ENCODE measurements around the gene CAMK4.

CAMK4 gene

DNA sequence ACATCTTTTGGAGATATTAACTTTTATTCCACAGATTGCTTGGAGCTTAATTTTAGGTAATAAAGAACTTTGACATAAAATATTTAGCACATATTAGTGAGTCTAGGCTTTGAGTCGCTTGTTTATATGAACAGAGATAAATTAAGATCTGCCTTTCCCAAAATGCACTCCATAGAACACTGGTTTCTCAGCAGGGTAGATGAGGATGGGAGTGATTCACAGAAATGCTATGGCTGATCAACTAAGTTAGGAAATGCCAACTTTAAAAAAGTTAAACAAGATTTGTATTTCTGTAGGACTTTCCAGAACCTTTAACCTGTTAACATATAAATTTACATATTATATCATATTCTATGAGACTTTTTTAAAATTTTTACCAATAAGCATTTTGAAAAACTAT lies 222.9 kb downstream of the CAMK4 start:
- no peak for DNase-seq

DNA sequence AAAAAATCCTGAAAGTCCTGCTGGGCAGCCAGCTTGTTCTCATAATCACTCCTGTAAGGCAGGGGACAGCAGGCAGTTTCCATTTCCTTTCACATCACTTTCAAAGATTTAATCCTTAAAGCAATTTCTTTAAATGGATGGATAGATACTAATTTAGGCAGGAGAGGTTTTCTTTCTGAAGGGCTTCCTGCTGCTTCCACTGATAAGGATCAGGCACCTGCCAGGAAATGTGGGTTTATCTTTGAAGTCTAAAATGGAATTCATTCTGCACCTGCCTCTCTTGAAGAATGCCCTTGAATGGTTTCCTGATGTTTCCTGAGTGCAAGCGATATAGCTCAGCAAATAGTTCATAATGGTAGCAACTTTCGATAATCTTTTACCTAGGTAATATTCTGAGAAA lies 223.6 kb downstream of the CAMK4 start:
- no peak for DNase-seq

DNA sequence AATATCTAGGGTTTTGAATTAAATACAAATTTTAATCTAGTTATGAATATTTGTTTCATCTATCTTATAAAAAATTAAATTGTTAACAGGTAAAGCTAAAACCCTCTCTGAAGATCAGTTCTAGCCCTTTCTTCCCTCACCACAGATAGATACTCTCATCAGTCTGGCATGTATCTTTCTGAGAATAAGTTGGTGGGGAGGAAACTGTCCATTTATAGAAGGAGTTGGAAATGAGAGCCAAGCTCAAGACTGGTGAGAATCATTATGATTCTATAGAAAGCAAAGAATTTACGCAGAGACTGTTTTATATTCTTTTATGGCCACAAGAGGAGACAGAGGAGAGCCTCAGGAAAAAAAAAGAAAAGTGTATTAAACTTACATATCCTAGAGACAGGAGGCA lies 229.1 kb downstream of the CAMK4 start:
- no peak for DNase-seq

DNA sequence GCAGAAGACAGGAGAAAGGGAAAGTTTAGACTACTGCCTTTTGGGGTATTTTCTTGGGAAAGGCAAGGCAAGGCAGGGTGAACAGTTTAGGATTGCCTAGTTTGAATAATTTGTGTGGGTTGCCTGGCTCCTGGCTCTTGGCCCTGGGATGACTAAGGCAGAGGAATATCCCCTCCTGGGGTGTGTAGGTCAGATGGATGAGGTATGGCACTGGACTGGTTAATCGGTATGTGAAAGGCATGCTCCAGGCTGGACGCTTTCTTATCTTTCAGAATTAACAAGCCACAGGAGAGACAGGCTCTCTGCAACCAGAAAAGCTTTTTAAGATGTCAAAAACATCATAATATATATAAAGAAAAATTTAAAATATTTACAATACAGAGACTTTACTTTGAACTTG lies 229.6 kb downstream of the CAMK4 start:
- DNase-seq, result no peak

DNA sequence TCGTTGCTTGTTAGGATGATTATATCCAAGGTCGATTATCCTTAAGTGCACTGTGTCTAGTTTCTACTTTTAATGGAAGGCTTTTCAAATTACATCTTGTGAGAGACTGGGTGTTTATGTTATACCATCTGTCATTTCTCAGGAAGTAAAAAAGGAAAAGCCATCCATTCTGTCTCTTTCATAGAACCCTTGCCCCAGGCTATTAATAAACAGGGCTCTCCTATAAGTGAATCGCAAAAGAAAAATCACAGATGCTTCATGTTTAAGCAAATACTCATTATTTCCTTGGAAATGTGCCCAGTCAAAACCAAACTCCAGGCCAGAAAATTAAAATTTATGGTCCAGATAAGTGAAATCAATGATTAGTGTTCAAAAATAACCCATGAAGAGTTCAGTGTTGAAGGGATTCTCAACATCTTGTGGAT lies 230.0 kb downstream of the CAMK4 start:
- DNase-seq, result no peak

DNA sequence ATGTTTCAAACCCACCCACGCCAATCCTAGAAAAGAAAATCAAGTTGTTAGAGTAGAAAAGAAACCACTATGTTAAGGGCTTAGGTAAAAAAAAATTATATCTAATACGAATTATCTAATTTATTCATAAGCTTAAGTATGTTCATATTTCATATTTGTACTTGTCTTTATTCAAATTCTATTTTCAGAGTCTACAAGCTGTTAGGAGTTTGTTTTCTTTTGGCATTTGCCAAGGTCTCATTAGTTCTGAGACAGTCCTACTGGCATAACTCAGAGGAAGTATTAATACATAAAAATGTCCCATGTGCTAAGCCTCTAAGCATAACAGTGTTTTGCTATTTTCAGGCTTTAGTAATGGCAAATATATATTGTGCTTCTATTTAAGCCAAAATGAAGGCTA lies 230.6 kb downstream of the CAMK4 start:
- DNase-seq, result no peak

DNA sequence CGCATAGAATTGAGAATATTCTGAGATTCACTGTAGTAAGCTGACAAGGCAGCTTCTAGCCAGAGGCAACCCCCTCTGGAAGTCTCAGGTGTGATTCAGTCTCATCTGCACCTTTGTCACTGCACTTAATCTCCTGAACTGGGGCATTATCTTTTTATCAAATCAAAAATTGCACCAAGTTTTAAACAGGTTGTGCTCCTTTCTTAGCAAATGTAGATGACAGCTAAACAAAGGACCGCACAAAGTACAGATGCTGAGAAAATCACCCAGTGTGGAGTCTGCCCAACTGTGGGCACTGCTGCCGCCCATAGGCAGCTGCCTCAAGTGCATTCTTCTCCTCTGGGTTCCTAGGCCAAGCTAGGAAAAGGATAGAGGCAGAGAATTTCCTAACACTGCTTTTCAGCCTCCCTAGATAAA lies 237.1 kb downstream of the CAMK4 start:
- no peak for DNase-seq

DNA sequence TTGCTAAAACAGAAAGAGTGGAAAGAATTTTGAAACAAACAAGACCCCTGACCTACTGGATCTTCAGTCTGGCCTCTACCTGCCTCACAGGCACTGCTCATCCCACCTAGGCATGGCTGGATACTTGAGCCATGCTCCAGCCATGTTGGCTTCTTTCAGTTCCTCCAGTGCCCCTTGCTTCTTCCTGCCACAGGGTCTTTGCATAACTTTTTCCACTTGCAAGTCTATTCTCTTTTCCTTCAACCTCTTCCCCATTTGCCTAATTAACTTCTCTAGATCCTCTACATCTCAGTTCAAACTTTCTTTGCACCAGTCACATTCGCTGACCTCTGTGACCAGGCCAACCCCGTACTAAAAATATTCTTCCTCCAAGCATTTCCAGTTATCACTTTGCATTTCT lies 237.8 kb downstream of the CAMK4 start:
- no peak for DNase-seq

DNA sequence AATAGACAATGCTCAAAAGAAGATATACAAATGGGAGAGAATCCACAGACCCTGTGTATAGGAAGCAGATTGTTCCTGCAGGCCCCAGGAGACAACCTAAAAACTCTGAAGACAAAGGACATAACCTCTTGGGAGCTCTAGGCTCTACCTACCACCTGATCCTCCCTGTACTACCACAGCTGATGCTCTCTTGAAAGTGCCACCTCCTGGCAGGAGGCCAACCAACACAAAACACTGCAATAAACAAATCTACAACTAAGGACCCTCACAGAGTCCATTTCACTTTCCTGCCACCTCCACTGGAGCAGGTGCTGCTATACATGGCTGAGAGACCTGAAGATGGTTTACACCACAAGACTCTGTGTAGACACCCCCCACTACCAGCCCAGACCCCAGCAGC lies 239.1 kb downstream of the CAMK4 start:
- DNase-seq, result no peak

DNA sequence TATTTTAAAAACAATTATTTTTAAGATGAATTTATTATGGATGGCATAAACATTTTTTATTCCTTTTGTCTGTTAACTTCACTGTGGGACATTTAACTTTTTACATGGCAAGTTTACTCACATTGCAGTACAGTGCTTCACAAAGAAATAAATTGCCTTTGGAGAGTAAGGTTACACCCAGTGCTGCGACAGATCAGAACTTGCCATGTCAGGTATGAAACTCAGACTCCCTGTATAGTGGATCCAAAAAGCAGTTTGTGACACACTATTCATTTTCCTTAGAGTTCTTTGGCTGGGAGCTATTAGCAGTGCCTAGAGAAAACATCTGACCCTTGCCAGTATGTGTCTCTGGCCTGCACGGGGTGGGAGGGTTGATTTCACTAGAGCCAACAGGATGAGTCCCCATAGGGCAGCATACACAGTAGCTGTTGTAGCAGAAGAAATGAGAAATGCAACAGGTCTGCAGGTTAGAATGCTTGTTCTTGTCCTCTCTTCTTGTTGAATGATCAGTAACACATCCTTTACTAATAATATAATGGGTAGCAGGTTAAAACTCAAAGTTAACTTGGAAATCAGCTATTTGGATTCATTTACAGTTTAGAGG lies 245.2 kb downstream of the CAMK4 start:
- DNase-seq, result no peak

DNA sequence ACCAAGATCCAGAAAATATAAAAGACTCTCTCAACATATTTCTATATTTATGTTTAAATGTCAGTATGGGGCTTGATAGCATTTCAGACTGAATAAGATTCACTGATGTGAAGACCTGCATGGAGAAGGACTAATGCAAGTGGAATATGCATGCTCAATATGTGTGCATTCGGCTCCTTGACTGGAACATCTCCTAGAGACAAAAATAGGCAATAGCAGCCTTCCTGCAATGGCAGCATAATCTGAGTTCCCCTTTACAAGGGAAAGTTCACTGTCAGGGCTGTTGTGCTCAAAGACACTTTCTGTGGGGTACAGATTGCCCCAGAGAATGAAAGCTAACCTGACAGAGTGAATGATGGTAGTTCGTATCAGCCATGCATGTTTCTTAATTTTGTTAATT lies 245.7 kb downstream of the CAMK4 start:
- no peak for DNase-seq

DNA sequence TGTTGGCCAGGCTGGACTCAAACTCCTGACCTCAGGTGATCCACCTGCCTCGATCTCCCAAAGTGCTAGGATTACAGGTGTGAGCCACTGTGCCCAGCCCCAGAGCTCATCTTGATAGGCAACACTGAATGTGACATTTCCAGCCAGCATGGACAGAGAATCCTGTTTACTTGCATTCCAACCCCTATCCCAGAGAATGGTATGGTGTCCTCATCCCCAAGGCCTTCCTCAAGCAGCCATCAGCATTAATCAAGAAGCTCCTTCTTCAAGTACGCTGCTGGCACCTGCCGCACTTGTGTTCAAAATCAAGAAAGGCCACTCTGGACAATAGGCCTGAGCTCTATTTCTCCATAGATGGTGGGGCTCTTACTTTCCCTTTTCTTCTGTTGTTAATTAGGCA lies 247.9 kb downstream of the CAMK4 start:
- DNase-seq, result no peak

DNA sequence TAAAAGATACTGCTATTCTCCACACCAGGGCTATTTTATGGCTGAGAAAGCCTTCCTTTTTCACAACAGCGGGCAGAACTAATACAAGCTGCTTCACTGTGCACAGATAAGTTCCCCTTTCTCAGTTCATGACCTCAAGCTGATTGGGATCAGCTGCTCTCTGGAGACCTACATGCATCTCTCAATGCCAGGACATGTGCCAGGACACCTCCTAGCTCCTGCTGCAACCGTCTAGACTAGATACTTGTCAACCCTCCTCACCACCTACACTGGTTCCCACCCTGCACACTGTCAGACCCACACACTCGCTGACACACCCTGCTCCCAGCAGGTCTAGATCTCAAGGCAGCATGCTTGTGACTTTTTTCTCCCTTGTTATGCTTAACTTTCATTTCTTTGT lies 248.4 kb downstream of the CAMK4 start:
- no peak for DNase-seq

DNA sequence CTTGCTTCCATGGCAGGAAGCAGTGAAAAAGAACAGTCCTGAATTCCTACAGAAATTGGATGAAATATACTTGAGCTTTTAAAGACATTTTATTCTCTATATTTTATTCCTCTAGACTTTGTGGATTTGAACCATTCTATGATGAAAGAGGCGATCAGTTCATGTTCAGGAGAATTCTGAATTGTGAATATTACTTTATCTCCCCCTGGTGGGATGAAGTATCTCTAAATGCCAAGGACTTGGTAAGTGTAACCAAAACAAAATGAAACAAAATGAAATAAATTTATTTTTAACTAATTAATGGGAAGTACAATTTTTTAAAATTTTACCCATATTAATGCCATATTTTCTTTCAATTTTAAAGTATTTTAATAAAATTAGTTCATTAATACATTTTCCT lies 254.1 kb downstream of the CAMK4 start:
- DNase-seq, result no peak

DNA sequence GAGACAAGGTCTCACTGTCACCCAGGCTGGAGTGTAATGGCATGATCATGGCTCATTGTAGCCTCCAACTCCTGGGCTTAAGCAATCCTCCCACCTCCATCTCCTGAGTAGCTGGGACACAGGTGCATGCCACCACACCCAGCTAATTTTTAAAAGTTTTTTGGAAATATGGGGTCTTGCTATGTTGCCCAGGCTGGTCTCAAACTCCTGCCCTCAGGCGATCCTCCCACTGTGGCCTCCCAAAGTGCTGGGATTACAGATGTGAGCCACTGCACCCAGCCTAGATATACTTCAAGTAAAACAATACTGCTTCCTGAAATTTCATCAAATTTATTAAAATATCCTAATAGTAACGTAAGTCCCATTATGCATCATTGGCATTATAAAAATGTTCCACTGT lies 254.7 kb downstream of the CAMK4 start:
- DNase-seq, result no peak

DNA sequence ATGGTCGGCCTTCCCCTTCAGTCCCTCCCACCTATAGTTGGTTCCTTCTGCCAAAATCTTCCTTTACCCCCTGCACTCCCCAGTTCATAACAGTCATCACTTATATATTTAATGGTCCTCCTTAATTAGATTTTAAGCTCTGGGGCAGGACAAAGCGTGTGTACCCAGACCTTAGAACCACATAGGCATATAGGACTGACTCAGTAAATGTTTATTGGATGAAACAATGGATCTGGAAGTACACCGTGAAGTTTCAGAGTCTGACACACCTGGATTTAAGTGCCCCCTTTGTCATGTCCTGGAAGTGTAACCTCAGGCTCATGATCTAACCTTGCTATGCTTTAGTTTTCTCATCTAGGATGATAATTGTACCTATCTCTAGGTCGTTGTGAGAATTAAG lies 256.2 kb downstream of the CAMK4 start:
- no peak for DNase-seq

DNA sequence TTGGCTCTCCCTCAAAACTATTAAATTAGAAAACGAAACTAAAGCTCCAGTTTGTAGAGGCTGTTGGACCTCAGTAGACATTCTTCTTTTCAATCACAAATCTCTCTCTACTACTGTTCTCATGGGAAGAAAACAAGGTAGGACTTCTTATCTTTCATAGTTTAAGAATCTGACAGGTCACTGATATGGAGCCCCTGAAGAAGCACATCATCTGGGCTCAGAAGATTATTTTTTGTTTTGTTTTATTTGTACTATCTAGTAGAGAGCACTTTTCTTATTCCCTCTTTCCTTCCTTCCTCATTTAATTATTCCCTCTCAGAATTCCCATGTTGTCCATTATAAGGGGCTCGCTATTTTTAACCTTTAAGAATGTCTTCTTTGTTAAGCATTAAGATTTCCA lies 261.9 kb downstream of the CAMK4 start:
- DNase-seq, result no peak

DNA sequence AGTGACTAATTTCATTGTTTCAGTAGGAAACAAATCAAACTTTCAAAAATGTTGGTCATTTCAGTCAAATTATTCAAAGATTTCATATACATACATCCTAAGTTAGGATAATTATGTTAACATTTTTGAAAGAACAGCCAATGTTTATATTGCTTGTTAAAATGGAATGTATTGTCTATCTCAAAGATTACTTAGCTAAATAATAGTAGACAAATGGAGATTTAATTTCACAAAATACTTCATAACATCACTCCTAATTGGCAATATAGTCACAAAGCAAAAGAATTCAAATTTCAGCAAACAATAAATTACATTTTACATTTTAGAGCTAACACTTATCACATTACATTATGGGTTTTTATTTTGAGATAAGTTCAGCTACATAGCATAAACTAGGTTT lies 262.7 kb downstream of the CAMK4 start:
- DNase-seq, result no peak

DNA sequence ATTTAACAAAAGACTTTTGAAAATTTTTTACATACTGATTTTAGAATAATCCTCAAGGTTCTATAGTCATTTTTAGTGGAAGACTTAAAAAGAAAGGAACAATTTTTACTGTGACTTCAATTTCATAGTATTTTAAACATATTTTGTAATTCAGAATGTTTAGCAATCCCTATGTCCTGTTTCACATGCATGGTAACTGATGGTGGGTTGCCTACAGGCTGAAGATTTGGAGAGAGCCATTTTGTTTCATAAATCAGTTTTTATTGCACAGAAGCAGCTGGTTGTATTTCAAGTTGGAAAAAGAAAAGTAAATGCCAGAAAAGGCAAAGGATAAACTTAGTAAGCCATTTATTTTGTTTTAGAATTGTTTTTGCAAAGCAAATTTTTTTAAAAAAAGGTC lies 264.2 kb downstream of the CAMK4 start:
- DNase-seq, result no peak

DNA sequence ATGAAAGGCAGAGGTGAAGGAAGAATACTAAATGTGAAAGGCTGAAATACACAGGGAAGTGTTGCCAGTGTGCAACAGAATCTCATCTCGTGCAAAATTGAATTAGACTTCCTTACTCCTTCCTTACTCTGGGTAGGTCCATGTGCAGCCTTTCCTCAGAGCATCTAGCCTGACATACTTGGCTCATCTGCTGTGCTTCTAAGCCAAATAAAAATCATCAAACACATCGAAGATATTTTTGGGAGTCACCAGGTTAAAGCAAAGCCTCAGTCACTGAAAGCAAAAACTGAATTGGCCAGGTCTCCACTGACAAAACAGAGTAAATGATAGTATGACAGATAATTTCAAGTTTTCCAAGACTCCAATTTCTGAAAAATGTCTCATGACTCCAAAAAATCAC lies 268.8 kb downstream of the CAMK4 start:
- no peak for DNase-seq

DNA sequence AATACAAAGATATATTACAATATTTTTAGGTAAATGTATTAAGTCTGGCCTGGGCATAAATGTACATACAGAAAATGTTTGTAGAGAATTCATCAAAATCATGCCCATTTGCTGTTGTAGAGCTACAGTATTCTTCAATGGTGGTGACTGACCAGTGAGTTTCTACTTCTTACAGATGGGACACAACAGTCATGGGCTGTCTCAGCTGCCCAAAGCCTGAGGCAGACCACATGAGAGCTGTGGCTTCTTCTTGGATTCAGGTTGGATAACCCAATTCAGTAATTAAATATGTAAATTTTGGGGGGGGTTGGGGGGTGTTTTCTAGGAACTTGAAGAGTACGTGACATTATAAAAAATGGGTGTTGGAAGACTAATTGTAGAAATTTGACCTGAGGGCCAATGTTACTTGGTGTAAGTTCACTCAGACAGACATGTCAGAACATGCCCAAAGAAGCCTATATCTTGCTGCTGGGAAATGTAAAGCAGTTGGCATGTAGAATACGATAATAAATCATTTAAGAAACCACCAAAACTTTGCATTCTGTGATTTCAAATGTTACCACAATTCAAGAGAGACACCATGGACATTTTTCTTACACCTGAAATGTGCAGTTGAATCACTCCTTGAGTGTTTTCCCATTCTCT lies 270.3 kb downstream of the CAMK4 start:
- no peak for DNase-seq

DNA sequence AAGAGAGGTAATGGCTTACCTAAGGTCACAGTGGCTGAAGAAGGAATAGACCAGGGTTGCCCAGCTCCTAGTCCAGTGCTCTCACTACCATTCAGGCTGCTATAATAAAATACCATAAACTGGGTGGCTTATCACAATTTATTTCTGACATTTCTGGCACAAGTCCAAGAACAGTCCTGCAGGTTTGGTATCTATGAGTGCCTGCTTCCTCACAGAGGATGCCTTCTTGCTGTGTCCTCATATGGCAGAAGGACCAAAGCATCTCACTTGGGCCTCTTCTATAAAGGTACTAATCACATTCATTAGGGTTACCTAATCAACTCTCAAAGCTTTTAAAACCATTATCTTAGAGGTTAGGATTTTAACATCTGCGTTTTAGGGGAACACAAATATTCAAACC lies 271.0 kb downstream of the CAMK4 start:
- no peak for DNase-seq

DNA sequence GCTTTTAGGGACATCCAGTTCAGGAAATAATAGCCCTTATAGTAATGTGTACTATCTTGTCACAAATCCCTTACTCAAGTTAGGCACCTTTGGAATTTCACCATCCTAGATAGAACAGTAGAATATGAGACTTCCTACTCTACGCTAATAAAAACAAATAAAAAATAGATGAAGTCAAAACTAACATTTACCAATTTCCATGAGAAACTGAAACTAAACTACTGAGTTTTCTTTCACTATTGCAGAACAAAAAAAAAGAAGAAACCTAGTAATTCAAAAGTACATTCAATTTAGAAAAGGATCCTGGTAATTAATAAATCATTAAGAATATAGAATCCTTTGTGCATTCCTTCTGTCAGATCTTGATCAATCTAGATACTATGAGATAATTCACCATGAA lies 274.2 kb downstream of the CAMK4 start:
- no peak for DNase-seq

DNA sequence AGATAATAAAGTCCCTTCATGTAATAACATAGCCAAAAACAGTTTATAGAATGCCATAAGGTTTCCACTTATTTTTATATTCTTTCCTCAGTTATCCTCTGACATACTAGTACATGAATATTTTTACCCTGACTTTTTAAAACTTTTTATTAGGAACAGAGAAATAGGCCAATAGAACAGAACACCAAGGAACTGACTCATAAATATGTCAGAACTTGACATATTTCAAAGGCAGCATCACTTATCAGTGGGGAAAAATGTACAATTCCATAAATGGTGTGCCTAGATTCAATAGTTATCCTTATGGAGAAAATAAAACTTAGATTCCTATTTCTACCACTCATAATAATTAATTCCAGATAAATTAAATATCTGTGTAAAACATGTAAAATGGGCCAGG lies 278.8 kb downstream of the CAMK4 start:
- DNase-seq, result no peak

DNA sequence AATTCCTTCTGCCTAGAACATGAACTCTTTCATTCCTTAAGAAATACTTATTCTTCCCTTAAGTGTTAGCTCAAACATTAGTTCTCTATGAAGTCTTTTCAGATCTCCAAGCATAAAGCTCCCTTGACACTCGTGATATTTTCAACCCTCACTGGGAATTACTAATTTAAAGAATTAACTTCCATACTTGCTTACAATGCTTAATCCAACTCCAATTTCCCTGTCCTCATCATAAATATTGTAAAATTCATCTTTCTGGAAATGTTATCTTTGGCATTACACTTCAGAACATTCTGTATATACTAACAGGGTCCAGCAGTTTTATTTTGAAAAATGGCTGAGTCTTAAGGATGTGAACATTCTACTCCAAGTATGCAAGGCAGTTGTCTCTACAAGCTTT lies 280.9 kb downstream of the CAMK4 start:
- no peak for DNase-seq
